ENCODE measurements around the gene DNAJB4. TPM values are rescaled to one million over a fixed set of nuclear protein-coding genes. Genes with fewer than 3 reads are reported as not detected.
"Not testable (repeated sequence)": the region's sequence is repeated elsewhere in the genome, so short reads cannot be mapped to it uniquely, and the experiment has no call there.

The DNAJB4 gene
- total RNA-seq, 1 experiment from 2014 or later: 4.2 TPM

DNA sequence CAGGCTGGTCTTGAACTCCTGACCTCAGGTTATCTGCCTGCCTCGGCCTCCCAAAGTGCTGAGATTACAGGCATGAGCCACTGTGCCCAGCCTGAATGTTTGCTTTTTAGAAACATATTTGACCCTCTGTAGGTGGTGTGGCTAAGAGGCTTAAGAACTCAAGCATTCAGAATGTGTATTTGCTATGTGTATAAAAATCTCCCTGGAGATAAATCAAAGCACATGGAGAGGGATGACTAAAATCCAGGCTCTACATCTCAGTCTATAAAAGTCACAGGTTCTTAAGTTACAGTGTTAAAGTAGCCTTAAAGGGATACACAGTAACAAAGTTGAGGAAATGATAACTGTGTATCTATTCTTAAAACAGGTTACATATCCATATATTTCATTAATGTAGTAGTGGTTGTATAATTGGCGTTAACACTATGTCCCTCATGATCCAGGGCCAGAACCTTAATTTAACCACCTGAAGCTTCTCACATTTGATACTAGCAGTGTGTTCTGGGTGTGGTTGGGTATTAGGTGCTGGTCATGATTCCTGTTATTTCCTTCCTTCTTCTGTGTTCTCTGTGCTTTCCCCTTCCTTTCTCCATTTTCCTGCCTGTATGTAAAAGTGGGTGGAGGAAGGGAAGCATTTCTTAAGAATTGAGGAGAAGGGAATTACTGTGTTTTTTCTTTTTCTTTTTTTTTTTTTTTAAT is 57.2 kb downstream of the DNAJB4 start:
- DNase-seq (ENCODE audit: low spot score): no peak

DNA sequence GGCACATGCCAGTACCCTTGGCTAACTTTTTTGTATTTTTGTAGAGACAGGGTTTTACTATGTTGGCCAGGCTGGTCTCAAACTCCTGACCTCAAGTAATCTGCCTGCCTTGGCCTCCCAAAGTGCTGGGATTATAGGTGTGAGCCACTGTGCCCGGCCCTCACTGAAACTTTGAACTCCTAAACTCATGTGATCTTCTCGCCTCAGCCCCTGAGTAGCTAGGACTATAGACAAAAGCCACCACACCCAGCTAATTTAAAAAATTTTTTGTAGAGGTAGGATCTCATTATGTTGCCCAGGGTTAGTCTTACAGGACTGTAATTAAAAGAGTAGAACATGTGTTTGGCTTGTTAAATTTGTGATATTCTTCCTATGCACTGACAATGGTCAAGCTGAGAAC is 60.1 kb downstream of the DNAJB4 start:
- not testable (repeated sequence) for DNase-seq (ENCODE audit: low spot score)

Small RNA genes lying within 50 kb of the gene (small RNA-seq; reads per million reads assigned to genes)
- gene AC103591.3: 1.1 reads per million, percentile 39 among the genes with 10 or more reads in this experiment

Other genes starting within 250 kb of the DNAJB4 start
- 20.2 and 23.2 TPM in 2 replicates for gene USP33, start 245.1 kb upstream of the DNAJB4 start, total RNA-seq (2014; rRNA removed; shearing (Covaris generic))
- 2.0 and 2.1 TPM in 2 replicates for gene MIGA1, start 225.3 kb upstream of the DNAJB4 start, total RNA-seq (2014; rRNA removed; shearing (Covaris generic))
- not detected in 2 replicates for gene NEXN, start 116.3 kb upstream of the DNAJB4 start, total RNA-seq (2014; rRNA removed; shearing (Covaris generic))
- 130 and 145 TPM in 2 replicates for gene FUBP1, start 25.9 kb upstream of the DNAJB4 start, total RNA-seq (2014; rRNA removed; shearing (Covaris generic))
- gene GIPC2, start 41.0 kb downstream of the DNAJB4 start, total RNA-seq (2014; rRNA removed; shearing (Covaris generic)): 13.4 and 15.4 TPM in 2 replicates

Measured in HT-29 (cell line).